ENCODE results near the gene CRTC1. TPM values are rescaled to one million over a fixed set of nuclear protein-coding genes. Genes with fewer than 3 reads are reported as not detected.

Gene CRTC1
- total RNA-seq, 1 experiment from 2014 or later, result 19.0 TPM

DNA sequence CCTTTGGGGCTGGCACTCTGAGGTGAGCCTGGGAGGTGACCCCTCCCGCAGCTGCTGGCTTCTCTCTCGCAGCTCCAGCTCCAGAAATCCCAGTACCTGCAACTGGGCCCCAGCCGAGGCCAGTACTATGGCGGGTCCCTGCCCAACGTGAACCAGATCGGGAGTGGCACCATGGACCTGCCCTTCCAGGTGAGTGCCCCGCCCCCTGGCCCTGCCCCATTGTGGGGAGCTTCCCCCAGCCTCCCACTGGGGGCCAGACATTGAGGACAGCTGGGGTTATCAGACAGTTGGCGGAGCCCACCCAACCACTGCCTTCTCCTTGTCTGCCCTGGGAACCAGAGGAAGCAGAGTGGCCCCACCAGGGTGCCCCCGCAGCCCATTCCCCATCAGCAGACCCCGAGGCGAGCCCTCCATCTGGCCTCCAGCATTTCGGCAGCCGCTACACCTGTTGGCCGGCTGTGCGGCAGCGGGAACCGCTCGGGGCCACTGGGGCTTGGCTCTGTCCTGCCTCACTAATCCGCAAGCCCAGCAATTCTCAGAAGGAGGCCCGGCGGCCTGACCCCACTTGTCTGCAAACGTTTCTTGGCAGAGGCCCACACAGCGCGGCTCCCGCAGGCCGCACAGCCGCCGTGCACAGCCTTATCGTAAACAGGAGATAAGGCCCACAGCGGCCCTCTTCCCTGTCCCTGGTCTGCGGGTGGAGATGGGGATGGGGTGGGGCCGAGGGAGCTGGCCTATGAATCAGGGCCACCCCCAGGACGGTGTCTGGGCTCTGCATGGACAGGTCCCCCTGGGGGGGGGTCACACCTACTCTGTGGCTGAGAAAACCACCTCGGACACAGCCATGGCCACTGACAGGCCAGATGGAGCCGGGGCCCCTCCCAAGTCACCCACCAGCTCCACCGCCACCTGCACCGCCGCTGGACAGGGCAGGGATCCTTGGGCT lies 59.6 kb downstream of the CRTC1 start:
- no peaks in the 10 kb centered on the region for H3K4me1 ChIP-seq (ENCODE audit: insufficient read depth, low read length)
- H3K36me3 Mint-ChIP-seq (ENCODE audit: insufficient read depth in 1 of 3, low read depth in 3 of 3), result no peaks in the 10 kb centered on the region
- H3K4me2 ChIP-seq (ENCODE audit: insufficient read depth, insufficient read length, low read length), result no peak overlapping the region

More for the DNA sequence above, 59.6 kb downstream of the CRTC1 start:
- Histone ChIP-seq H2BK12ac (ENCODE audit: insufficient read length, low read depth, low read length) (no peak overlapping the region), H3K27ac (ENCODE audit: insufficient read length, low read depth, low read length) (no peak overlapping the region), H2BK15ac (ENCODE audit: low read depth, low read length) (no peak overlapping the region), H3K9ac (ENCODE audit: extremely low read depth, insufficient read length, low read length) (no peak overlapping the region), H2AFZ (ENCODE audit: low read length) (no peak overlapping the region), H4K91ac (ENCODE audit: insufficient read length, low read depth, low read length) (no peak overlapping the region), H2BK120ac (ENCODE audit: low read depth, low read length, poor library complexity, severe bottlenecking) (no peak overlapping the region), H3K9me3 (ENCODE audit: control insufficient read depth, low read depth, low read length) (no peaks in the 10 kb centered on the region), H4K5ac (ENCODE audit: insufficient read length, low read depth, low read length) (no peak overlapping the region), H3K4ac (ENCODE audit: low read depth, low read length) (no peak overlapping the region), H3K23ac (ENCODE audit: insufficient read length, low read depth, low read length) (no peak overlapping the region), H3K18ac (ENCODE audit: insufficient read length, low read depth, low read length) (no peak overlapping the region), H3K27me3 (ENCODE audit: insufficient read depth, low read length) (no peaks in the 10 kb centered on the region), H4K8ac (replicated peaks; ENCODE audit: insufficient read length, low read depth, low read length) (no peak overlapping the region), H2BK5ac (ENCODE audit: insufficient read length, low read length) (no peak overlapping the region), H3K79me1 (ENCODE audit: insufficient read depth, low read depth, low read length, poor library complexity, severe bottlenecking) (no peaks in the 10 kb centered on the region), H3T11ph (ENCODE audit: low read length) (no peak overlapping the region), H3K23me2 (ENCODE audit: insufficient read length, low read depth, low read length, poor library complexity, severe bottlenecking) (no peaks in the 10 kb centered on the region), H2AK5ac (ENCODE audit: insufficient read length, low read length) (no peak overlapping the region), H3K14ac (ENCODE audit: insufficient read depth, low read length) (no peak overlapping the region), H3K56ac (ENCODE audit: insufficient read length, low read depth, low read length) (no peak overlapping the region), H3K79me2 (ENCODE audit: insufficient read depth, low read length) (no peaks in the 10 kb centered on the region), H4K20me1 (ENCODE audit: control insufficient read depth, insufficient read depth, insufficient read length) (no peaks in the 10 kb centered on the region), H2BK20ac (ENCODE audit: low read depth, low read length, poor library complexity, severe bottlenecking) (no peak overlapping the region)
- peak; percentile 29 for DNase-seq
- TF ChIP-seq, protein P1, sequence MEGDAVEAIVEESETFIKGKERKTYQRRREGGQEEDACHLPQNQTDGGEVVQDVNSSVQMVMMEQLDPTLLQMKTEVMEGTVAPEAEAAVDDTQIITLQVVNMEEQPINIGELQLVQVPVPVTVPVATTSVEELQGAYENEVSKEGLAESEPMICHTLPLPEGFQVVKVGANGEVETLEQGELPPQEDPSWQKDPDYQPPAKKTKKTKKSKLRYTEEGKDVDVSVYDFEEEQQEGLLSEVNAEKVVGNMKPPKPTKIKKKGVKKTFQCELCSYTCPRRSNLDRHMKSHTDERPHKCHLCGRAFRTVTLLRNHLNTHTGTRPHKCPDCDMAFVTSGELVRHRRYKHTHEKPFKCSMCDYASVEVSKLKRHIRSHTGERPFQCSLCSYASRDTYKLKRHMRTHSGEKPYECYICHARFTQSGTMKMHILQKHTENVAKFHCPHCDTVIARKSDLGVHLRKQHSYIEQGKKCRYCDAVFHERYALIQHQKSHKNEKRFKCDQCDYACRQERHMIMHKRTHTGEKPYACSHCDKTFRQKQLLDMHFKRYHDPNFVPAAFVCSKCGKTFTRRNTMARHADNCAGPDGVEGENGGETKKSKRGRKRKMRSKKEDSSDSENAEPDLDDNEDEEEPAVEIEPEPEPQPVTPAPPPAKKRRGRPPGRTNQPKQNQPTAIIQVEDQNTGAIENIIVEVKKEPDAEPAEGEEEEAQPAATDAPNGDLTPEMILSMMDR (conservative IDR thresholded peaks at IDR 0.05), result no peak
- H3K27me3 Mint-ChIP-seq (ENCODE audit: low read depth), result no peaks in the 10 kb centered on the region; the same call in 1 of the 2 replicates
- H3K4me1 Mint-ChIP-seq, result peaks cover 2 to 5% of the 10 kb centered on the region in 2 experiments; a peak in 1 of 4 replicates
- no peak overlapping the region for H3K27ac Mint-ChIP-seq
- no peak overlapping the region for H3K4me3 Mint-ChIP-seq
- no peaks in the 10 kb centered on the region for H3K9me3 Mint-ChIP-seq
- no CpG with 5 or more reads among the region's 38 CpGs for WGBS (ENCODE audit: extremely low coverage, insufficient read length, low lambda C conversion rate)

Data from H9 (cell line).